SK-N-SH (cell line): ENCODE measurements around the gene DHRS7C. TPM values are rescaled to one million over a fixed set of nuclear protein-coding genes. Genes with fewer than 3 reads are reported as not detected.

ENCODE experiments used
- CTCF ChIA-PET: fragments of 300-600, 350-600 bp; formaldehyde crosslinking; extraction: SDS; loops from one replicate; lab custom pipeline; 2021; lab: Yijun Ruan, JAX
- POLR2A ChIA-PET: fragments of 350-600 bp; sonication (Branson Sonifier 250); formaldehyde crosslinking; extraction: SDS; loops from one replicate; lab custom pipeline; 2020; ENCODE audit warnings: antibody characterized with exemption, inconsistent platforms; lab: Yijun Ruan, JAX
- DNase-seq: peaks from one replicate; pipeline ENCODE4 v3.0.0; 2012
- H2AFZ ChIP-seq: fragments of 200-600 bp; sonication (generic); 2 replicates; pipeline ENCODE4 v1.8.1; 2016; ENCODE audit warnings: antibody characterized with exemption, mild to moderate bottlenecking, low read depth
- H3F3A ChIP-seq: fragments of 200-600 bp; sonication (generic); replicated peaks from 2 replicates; pipeline ENCODE3; 2016; ENCODE audit warnings: antibody characterized with exemption, mild to moderate bottlenecking; ENCODE audit not compliant: insufficient read depth
- H3K27ac ChIP-seq, 2 experiments: fragments of 200-500 bp in 1 of 2; fragments of 200-600 bp in 1 of 2; sonication (Bioruptor generic) in 1 of 2; sonication (generic), shearing (Covaris generic) in 1 of 2; 2 replicates each; pipeline versions ENCODE4 v1.5.1 to v1.6.1; 2014 to 2016; ENCODE audit warnings: low read depth in 2 of 2, inconsistent platforms in 1 of 2, low read length in 1 of 2, mild to moderate bottlenecking in 1 of 2, mixed read lengths in 1 of 2
- H3K27me3 ChIP-seq: fragments of 200-600 bp; sonication (generic), shearing (Covaris generic); 2 replicates; pipeline ENCODE4 v1.6.1; 2016; ENCODE audit warnings: mixed run types; ENCODE audit not compliant: insufficient read depth
- H3K36me3 ChIP-seq, 2 experiments: fragments of 200-500 bp in 1 of 2; fragments of 200-600 bp in 1 of 2; sonication (Bioruptor generic) in 1 of 2; sonication (generic) in 1 of 2; replicated peaks in 1 of 2; 2 replicates each; pipeline versions ENCODE3 to v1.5.1; 2014 to 2016; ENCODE audit warnings: low read length in 1 of 2, mild to moderate bottlenecking in 1 of 2; ENCODE audit not compliant: insufficient read depth in 2 of 2, control insufficient read depth in 1 of 2
- H3K4me1 ChIP-seq, 2 experiments: fragments of 200-500 bp in 1 of 2; fragments of 200-600 bp in 1 of 2; sonication (Bioruptor generic) in 1 of 2; sonication (generic), shearing (Covaris generic) in 1 of 2; 2 replicates each; pipeline versions ENCODE4 v1.5.1 to v1.6.1; 2014 to 2016; ENCODE audit warnings: low read depth in 1 of 2, low read length in 1 of 2, mixed run types in 1 of 2; ENCODE audit not compliant: insufficient read depth in 2 of 2, control insufficient read depth in 1 of 2
- H3K4me2 ChIP-seq: fragments of 200-600 bp; sonication (generic), shearing (Covaris generic); 2 replicates; pipeline ENCODE4 v1.6.1; 2017; ENCODE audit warnings: mixed run types
- H3K4me3 ChIP-seq, 2 experiments: fragments of 200-500 bp in 1 of 2; fragments of 200-600 bp in 1 of 2; sonication (Bioruptor generic) in 1 of 2; sonication (generic), shearing (Covaris generic) in 1 of 2; 2 replicates each; pipeline versions ENCODE4 v1.5.1 to v1.8.1; 2014 to 2016; ENCODE audit warnings: low read depth in 2 of 2, inconsistent platforms in 1 of 2, low read length in 1 of 2, mild to moderate bottlenecking in 1 of 2, mixed read lengths in 1 of 2, moderate library complexity in 1 of 2
- H3K79me2 ChIP-seq: fragments of 200-600 bp; sonication (generic); 2 replicates; pipeline ENCODE4 v1.8.1; 2017; ENCODE audit warnings: mild to moderate bottlenecking; ENCODE audit not compliant: insufficient read depth
- H3K9ac ChIP-seq: fragments of 200-600 bp; sonication (generic); 2 replicates; pipeline ENCODE4 v1.6.1; 2017; ENCODE audit warnings: mixed run types
- H3K9me2 ChIP-seq: fragments of 200-600 bp; sonication (generic); 2 replicates; pipeline ENCODE4 v1.6.1; 2017; ENCODE audit warnings: mixed run types
- H3K9me3 ChIP-seq: fragments of 200-600 bp; sonication (generic); 2 replicates; pipeline ENCODE4 v1.6.1; 2017; ENCODE audit warnings: mixed run types, mild to moderate bottlenecking, moderate library complexity
- H4K20me1 ChIP-seq: fragments of 200-600 bp; sonication (generic); 2 replicates; pipeline ENCODE4 v1.6.1; 2017; ENCODE audit warnings: mild to moderate bottlenecking, mixed run types; ENCODE audit not compliant: insufficient read depth
- CHD2 ChIP-seq: fragments of 150-350 bp; IDR thresholded peaks from 2 replicates; pipeline ENCODE4 v1.6.1; 2018; ENCODE audit warnings: low read length; ENCODE audit not compliant: partially characterized antibody
- EP300 ChIP-seq, 2 experiments: IDR thresholded peaks; 2 replicates each; pipeline versions ENCODE4 v1.4.0 to v1.6.1; 2012; ENCODE audit warnings: borderline replicate concordance in 1 of 2, low read depth in 1 of 2, low read length in 1 of 2
- EZH2phosphoT487 ChIP-seq: fragments of 200-600 bp; sonication (generic); IDR thresholded peaks from 2 replicates; pipeline ENCODE4 v1.6.1; 2017; ENCODE audit warnings: low read depth, mixed run types, mild to moderate bottlenecking, antibody characterized with exemption, moderate library complexity, borderline replicate concordance
- FOSL2 ChIP-seq: IDR thresholded peaks from 2 replicates; pipeline ENCODE4 v1.4.0; 2012; ENCODE audit warnings: low read depth, mild to moderate bottlenecking, moderate library complexity, borderline replicate concordance
- FOXM1 ChIP-seq: IDR thresholded peaks from 2 replicates; pipeline ENCODE4 v1.4.0; 2012; ENCODE audit warnings: low read depth, mild to moderate bottlenecking
- GABPA ChIP-seq: IDR thresholded peaks from 2 replicates; pipeline ENCODE4 v1.4.0; 2012; ENCODE audit warnings: low read depth, mild to moderate bottlenecking
- GATA2 ChIP-seq: sonication (generic); formaldehyde crosslinking; IDR thresholded peaks from 2 replicates; pipeline ENCODE4 v1.5.0; 2020; ENCODE audit warnings: mild to moderate bottlenecking, missing genetic modification reagents
- IRF3 ChIP-seq: fragments of 150-350 bp; IDR thresholded peaks from 2 replicates; pipeline ENCODE4 v1.6.1; 2016; ENCODE audit warnings: mild to moderate bottlenecking, low read depth, low read length
- JUND ChIP-seq: IDR thresholded peaks from 2 replicates; pipeline ENCODE4 v1.4.0; 2012
- MEF2A ChIP-seq: IDR thresholded peaks from 2 replicates; pipeline ENCODE4 v1.4.0; 2012; ENCODE audit warnings: low read depth, borderline replicate concordance
- MXI1 ChIP-seq: IDR thresholded peaks from 2 replicates; pipeline ENCODE4 v1.6.1; 2012; ENCODE audit warnings: mild to moderate bottlenecking, low read depth, low read length, improper control_type of control experiment
- NFIC ChIP-seq: IDR thresholded peaks from 2 replicates; pipeline ENCODE4 v1.4.0; 2012; ENCODE audit warnings: borderline replicate concordance
- NRF1 ChIP-seq: IDR thresholded peaks from 2 replicates; pipeline ENCODE4 v1.6.1; 2012; ENCODE audit warnings: low read depth, mild to moderate bottlenecking, low read length
- PBX3 ChIP-seq: IDR thresholded peaks from 2 replicates; pipeline ENCODE4; 2012
- RAD21 ChIP-seq: IDR thresholded peaks from 2 replicates; pipeline ENCODE4 v1.6.1; 2012; ENCODE audit warnings: mild to moderate bottlenecking, low read length
- RCOR1 ChIP-seq: fragments of 150-350 bp; IDR thresholded peaks from 2 replicates; pipeline ENCODE4 v1.6.1; 2017; ENCODE audit warnings: antibody characterized with exemption, low read length
- RFX5 ChIP-seq: IDR thresholded peaks from 2 replicates; pipeline ENCODE4 v1.6.1; 2012; ENCODE audit warnings: mild to moderate bottlenecking, improper control_type of control experiment, low read length
- SMC3 ChIP-seq: IDR thresholded peaks from 2 replicates; pipeline ENCODE4 v1.6.1; 2012; ENCODE audit warnings: low read depth, low read length, improper control_type of control experiment
- TEAD4 ChIP-seq: IDR thresholded peaks from 2 replicates; pipeline ENCODE4 v1.4.0; 2012; ENCODE audit warnings: mild to moderate bottlenecking, borderline replicate concordance; ENCODE audit not compliant: insufficient read depth
- USF1 ChIP-seq: IDR thresholded peaks from 2 replicates; pipeline ENCODE4 v1.4.0; 2012; ENCODE audit warnings: low read depth, borderline replicate concordance
- USF2 ChIP-seq: fragments of 150-350 bp; IDR thresholded peaks from 2 replicates; pipeline ENCODE4 v1.6.1; 2017; ENCODE audit warnings: antibody characterized with exemption, low read length, low read depth, borderline replicate concordance
- YY1 ChIP-seq: IDR thresholded peaks from 2 replicates; pipeline ENCODE4 v1.4.0; 2012; ENCODE audit warnings: low read depth, mild to moderate bottlenecking
- WGBS: methylation state at CpG from one replicate; pipeline ENCODE4 v1.1.6; 2017; ENCODE audit warnings: low lambda C conversion rate; 5-methylcytosine and 5-hydroxymethylcytosine counted together
- polyA plus RNA-seq, 3 experiments: library from polyadenylated mRNA; depleted of rRNA; stranded (reverse); fragments of >200 nt; gene quantifications; 2 replicates each; pipeline ENCODE4 v1.2.3, GENCODE V29; 2012

The DHRS7C gene
- polyA plus RNA-seq, 1 of the 3 experiments (the other 2 are of a cell fraction), result not detected

- no peaks in the 10 kb centered on the region for H3K79me2 ChIP-seq
- no peaks in the 10 kb centered on the region; the same call in 1 of the 2 replicates for H3K27me3 ChIP-seq
- no peak overlapping the region for H3K4me3 ChIP-seq
- H4K20me1 ChIP-seq, result no peaks in the 10 kb centered on the region
- H3K36me3 ChIP-seq, result no peaks in the 10 kb centered on the region
- POLR2A ChIA-PET, result no interaction called here
- no peak overlapping the region for H2AFZ ChIP-seq
- no peak overlapping the region for H3K4me2 ChIP-seq
- DNase-seq, result no peak
- 12% methylated on average over 10 of the region's 11 CpGs for WGBS
- H3F3A ChIP-seq, result no peaks in the 10 kb centered on the region
- CTCF ChIA-PET, result no interaction called here
- no peak overlapping the region for H3K9ac ChIP-seq
- no peak overlapping the region for H3K27ac ChIP-seq
- no peaks in the 10 kb centered on the region for H3K9me2 ChIP-seq
- TF ChIP-seq EZH2phosphoT487, result no peak
- no peak for TF ChIP-seq RFX5
- TF ChIP-seq RCOR1, result no peak
- no peak for TF ChIP-seq MEF2A
- no peak for TF ChIP-seq NRF1
- no peak for TF ChIP-seq FOSL2
- TF ChIP-seq RAD21, result no peak
- TF ChIP-seq USF2, result no peak
- no peak for TF ChIP-seq YY1
- no peak for TF ChIP-seq GABPA
- no peak for TF ChIP-seq JUND
- TF ChIP-seq CHD2, result no peak
- no peak for TF ChIP-seq PBX3
- no peak for TF ChIP-seq USF1
- no peak for TF ChIP-seq TEAD4
- no peak for TF ChIP-seq FOXM1
- no peaks in the 10 kb centered on the region for H3K4me1 ChIP-seq
- H3K9me3 ChIP-seq, result no peaks in the 10 kb centered on the region
Measured at GRCh38 chr17:9837551-9838471, 46.4 kb upstream of the DHRS7C start.

GRCh38 chr17:9833922-9834321, 42.5 kb upstream of the DHRS7C start:
- Histone ChIP-seq H3F3A (no peaks in the 10 kb centered on the region), H3K36me3 (no peaks in the 10 kb centered on the region), H3K9me3 (no peaks in the 10 kb centered on the region), H3K27me3 (no peaks in the 10 kb centered on the region; the same call in 1 of the 2 replicates), H3K4me2 (no peak overlapping the region), H3K27ac (no peak overlapping the region), H3K4me1 (no peaks in the 10 kb centered on the region), H3K9ac (no peak overlapping the region), H4K20me1 (no peaks in the 10 kb centered on the region), H3K9me2 (no peaks in the 10 kb centered on the region), H2AFZ (no peak overlapping the region), H3K4me3 (no peak overlapping the region), H3K79me2 (no peaks in the 10 kb centered on the region)
- TF ChIP-seq IRF3 (no peak), CHD2 (no peak), EZH2phosphoT487 (no peak), MEF2A (no peak), NFIC (no peak), RAD21 (no peak), MXI1 (no peak), EP300 (IDR thresholded peaks at IDR 0.05; ENCODE audit: borderline replicate concordance in 1 of 2, low read depth in 1 of 2, low read length in 1 of 2) (no peak), SMC3 (no peak), GATA2 (CRISPR knock-in tag) (no peak)
- 11% methylated on average over 4 of the region's 4 CpGs for WGBS
- ChIA-PET POLR2A (no interaction called here), CTCF (no interaction called here)
- no peak for DNase-seq
